H1 (cell line): Measurements from ENCODE around the gene ZC3H18. TPM values are rescaled to one million over a fixed set of nuclear protein-coding genes. Genes with fewer than 3 reads are reported as not detected.

Experiments used
- CTCF ChIA-PET: fragments of 300-600 bp; sonication (Branson Sonifier 250); formaldehyde crosslinking; loops from one replicate; lab custom pipeline; 2021; ENCODE audit not compliant: partially characterized antibody; lab: Charles Lee
- POLR2A ChIA-PET: fragments of 300-600 bp; sonication (Branson Sonifier 250); formaldehyde crosslinking; loops from one replicate; lab custom pipeline; 2021; ENCODE audit warnings: inconsistent platforms; ENCODE audit not compliant: partially characterized antibody; lab: Charles Lee
- DNase-seq, 2 experiments: peaks; one replicate each; pipeline versions ENCODE4 v3.0.0 to v3.0.0-alpha.2; 2010 to 2022; ENCODE audit warnings: low spot score in 2 of 2, low read depth in 1 of 2, mixed read lengths in 1 of 2
- FAIRE-seq: peaks from 2 replicates; lab custom pipeline; 2011; peaks lifted over from hg19 to GRCh38; lab: Jason Lieb, UNC
- H2AFZ ChIP-seq: 2 replicates; pipeline ENCODE4 v1.8.1; 2012; ENCODE audit warnings: low read length, inconsistent platforms
- H2AK5ac ChIP-seq: 2 replicates; pipeline ENCODE4 v1.6.1; 2013; ENCODE audit warnings: low read depth, low read length
- H2BK120ac ChIP-seq: replicated peaks from 2 replicates; pipeline ENCODE3; 2013; ENCODE audit warnings: low read depth, low read length, inconsistent platforms
- H2BK12ac ChIP-seq: 2 replicates; pipeline ENCODE4 v1.6.1; 2013; ENCODE audit warnings: low read depth, low read length
- H2BK15ac ChIP-seq: 2 replicates; pipeline ENCODE4 v1.6.1; 2013; ENCODE audit warnings: low read length
- H2BK20ac ChIP-seq: 2 replicates; pipeline ENCODE4 v1.6.1; 2013; ENCODE audit warnings: low read length
- H2BK5ac ChIP-seq: 2 replicates; pipeline ENCODE4 v1.6.1; 2013; ENCODE audit warnings: low read depth, low read length
- H3K14ac ChIP-seq: 2 replicates; pipeline ENCODE4 v1.6.1; 2013; ENCODE audit warnings: inconsistent platforms; ENCODE audit not compliant: insufficient read length
- H3K18ac ChIP-seq: 2 replicates; pipeline ENCODE4 v1.6.1; 2013; ENCODE audit warnings: low read length; ENCODE audit errors: extremely low read depth
- H3K23ac ChIP-seq: 2 replicates; pipeline ENCODE4 v1.6.1; 2013; ENCODE audit warnings: inconsistent platforms; ENCODE audit not compliant: insufficient read length
- H3K23me2 ChIP-seq: 2 replicates; pipeline ENCODE4 v1.6.1; 2013; ENCODE audit warnings: low read depth, low read length
- H3K27ac ChIP-seq: 2 replicates; pipeline ENCODE4 v1.6.1; 2011; ENCODE audit warnings: low read depth, low read length, inconsistent platforms
- H3K27me3 ChIP-seq, 4 experiments: replicated peaks in 1 of 4; 1 replicate in 1 of 4; 2 replicates in 3 of 4; pipeline versions ENCODE4 v1.6.1 to v1.8.1; 2011 to 2013; ENCODE audit warnings: low read length in 3 of 4, mild to moderate bottlenecking in 3 of 4, inconsistent platforms in 2 of 4, mixed read lengths in 2 of 4, moderate library complexity in 1 of 4; ENCODE audit not compliant: control insufficient read depth in 3 of 4, insufficient read depth in 3 of 4; ENCODE audit errors: extremely low read depth in 1 of 4
- H3K36me3 ChIP-seq, 4 experiments: 2 replicates each; pipeline versions ENCODE4 v1.6.1 to v1.8.1; 2011 to 2013; ENCODE audit warnings: mild to moderate bottlenecking in 4 of 4, low read length in 3 of 4, moderate library complexity in 2 of 4, control low read depth in 1 of 4, inconsistent platforms in 1 of 4; ENCODE audit not compliant: insufficient read depth in 4 of 4, control insufficient read depth in 2 of 4
- H3K4ac ChIP-seq: replicated peaks from 2 replicates; pipeline ENCODE3; 2013; ENCODE audit warnings: low read length, low read depth, mixed read lengths, inconsistent platforms; ENCODE audit not compliant: insufficient read length
- H3K4me1 ChIP-seq, 4 experiments: replicated peaks in 1 of 4; 1 replicate in 1 of 4; 2 replicates in 3 of 4; pipeline versions ENCODE4 v1.6.1 to v1.8.1; 2011 to 2013; ENCODE audit warnings: low read length in 3 of 4, inconsistent platforms in 2 of 4, mixed read lengths in 1 of 4; ENCODE audit not compliant: insufficient read depth in 4 of 4, control insufficient read depth in 3 of 4
- H3K4me2 ChIP-seq, 2 experiments: 2 replicates each; pipeline versions ENCODE4 v1.6.1 to v1.8.1; 2011 to 2013; ENCODE audit warnings: low read depth in 2 of 2, low read length in 2 of 2, control low read depth in 1 of 2, inconsistent platforms in 1 of 2, mild to moderate bottlenecking in 1 of 2; ENCODE audit not compliant: insufficient read depth in 1 of 2
- H3K4me3 ChIP-seq, 4 experiments: fragments of 200-600, 300-600 bp in 1 of 4; sonication (generic), shearing (Covaris generic), sonication (Bioruptor Twin) in 1 of 4; 2 replicates each; pipeline versions ENCODE4 v1.5.1 to v1.8.1; 2011 to 2016; ENCODE audit warnings: low read length in 4 of 4, low read depth in 3 of 4, control low read depth in 2 of 4, inconsistent platforms in 2 of 4, mild to moderate bottlenecking in 2 of 4, mixed read lengths in 1 of 4, moderate library complexity in 1 of 4; ENCODE audit not compliant: insufficient read depth in 2 of 4; ENCODE audit errors: extremely low read depth in 1 of 4
- H3K56ac ChIP-seq: replicated peaks from 2 replicates; pipeline ENCODE3; 2013; ENCODE audit warnings: low read depth, mild to moderate bottlenecking, mixed read lengths, low read length, inconsistent platforms; ENCODE audit not compliant: insufficient read length
- H3K79me1 ChIP-seq: 2 replicates; pipeline ENCODE4 v1.6.1; 2013; ENCODE audit warnings: low read depth, low read length, control low read depth
- H3K79me2 ChIP-seq, 2 experiments: 2 replicates each; pipeline versions ENCODE4 v1.6.1 to v1.8.1; 2012 to 2013; ENCODE audit warnings: low read length in 2 of 2, mild to moderate bottlenecking in 2 of 2, inconsistent platforms in 1 of 2; ENCODE audit not compliant: insufficient read depth in 2 of 2, control insufficient read depth in 1 of 2
- H3K9ac ChIP-seq, 4 experiments: replicated peaks in 1 of 4; 1 replicate in 1 of 4; 2 replicates in 3 of 4; pipeline versions ENCODE4 v1.6.1 to v1.8.1; 2011 to 2013; ENCODE audit warnings: low read depth in 3 of 4, low read length in 3 of 4, control low read depth in 2 of 4, mild to moderate bottlenecking in 2 of 4, moderate library complexity in 2 of 4, inconsistent platforms in 1 of 4; ENCODE audit errors: extremely low read depth in 1 of 4
- H3K9me3 ChIP-seq, 2 experiments: 2 replicates each; pipeline versions ENCODE4 v1.6.1 to v1.8.1; 2012 to 2013; ENCODE audit warnings: mild to moderate bottlenecking in 2 of 2, moderate library complexity in 2 of 2, control low read depth in 1 of 2, inconsistent platforms in 1 of 2, low read depth in 1 of 2, low read length in 1 of 2, mixed read lengths in 1 of 2; ENCODE audit not compliant: insufficient read depth in 2 of 2
- H4K20me1 ChIP-seq, 2 experiments: replicated peaks in 1 of 2; 2 replicates each; pipeline versions ENCODE3 to v1.8.1; 2011 to 2013; ENCODE audit warnings: inconsistent platforms in 2 of 2, low read length in 2 of 2, mild to moderate bottlenecking in 1 of 2; ENCODE audit not compliant: insufficient read depth in 2 of 2, control insufficient read depth in 1 of 2
- H4K5ac ChIP-seq: 2 replicates; pipeline ENCODE4 v1.6.1; 2013; ENCODE audit warnings: low read length, low read depth, mixed read lengths, inconsistent platforms; ENCODE audit not compliant: insufficient read length
- H4K8ac ChIP-seq: 2 replicates; pipeline ENCODE4 v1.8.0; 2013; ENCODE audit warnings: mild to moderate bottlenecking, moderate library complexity, low read length, inconsistent platforms; ENCODE audit not compliant: insufficient read depth; ENCODE audit errors: extremely low read depth
- H4K91ac ChIP-seq: replicated peaks from 2 replicates; pipeline ENCODE3; 2013; ENCODE audit warnings: low read length, mixed read lengths, inconsistent platforms; ENCODE audit not compliant: insufficient read length
- ASH2L ChIP-seq: fragments of 200-600, 300-600 bp; sonication (generic); IDR thresholded peaks from one replicate; pipeline ENCODE4 v1.7.1; 2017; ENCODE audit warnings: low read length
- MAFK ChIP-seq: IDR thresholded peaks from 2 replicates; pipeline ENCODE4 v1.6.1; 2012; ENCODE audit warnings: low read depth, mild to moderate bottlenecking, improper control_type of control experiment, low read length
- SP1 ChIP-seq: IDR thresholded peaks from 2 replicates; pipeline ENCODE4 v1.6.1; 2011; ENCODE audit warnings: low read depth, low read length
- SUZ12 ChIP-seq: fragments of 200-600 bp; sonication (generic); IDR thresholded peaks from 2 replicates; pipeline ENCODE4 v1.6.1; 2012; ENCODE audit warnings: mild to moderate bottlenecking, inconsistent platforms, low read length, moderate library complexity, mixed read lengths
- TAF1 ChIP-seq: IDR thresholded peaks from 2 replicates; pipeline ENCODE4 v1.6.1; 2011; ENCODE audit warnings: mild to moderate bottlenecking, low read depth, low read length
- WGBS, 2 experiments: shearing (Covaris generic) in 1 of 2; methylation state at CpG; one replicate each; pipeline versions ENCODE4 v1.1.6 to v1.1.7; 2013 to 2015; ENCODE audit warnings: low lambda C conversion rate in 2 of 2, mixed read lengths in 2 of 2, inconsistent platforms in 1 of 2, low coverage in 1 of 2, missing lambda C conversion rate in 1 of 2; ENCODE audit not compliant: insufficient replicate concordance in 2 of 2, insufficient coverage in 1 of 2, insufficient read length in 1 of 2; ENCODE audit errors: extremely low coverage in 1 of 2, missing lambda C conversion rate in 1 of 2; 5-methylcytosine and 5-hydroxymethylcytosine counted together
- polyA plus RNA-seq, 7 experiments: library from polyadenylated mRNA; depleted of rRNA in 3 of 7; stranded (reverse) in 5 of 7; unstranded in 2 of 7; fragments of >200 nt in 5 of 7; fragments of 200-250 nt in 2 of 7; gene quantifications; 1 replicate in 5 of 7; 2 replicates in 1 of 7; 4 replicates in 1 of 7; pipeline versions ENCODE4 v1.2.1 to v1.2.3, GENCODE V29; 2011 to 2013; ENCODE audit warnings: missing spikeins in 2 of 7, mixed read lengths in 2 of 7
- total RNA-seq: library from RNA; stranded (reverse); fragmentation: NEBNext Ultra II Directional; extraction: Animal tissue kit (Norgen Biotek cat#: 25700); gene quantifications from 2 replicates; pipeline ENCODE4 v1.2.1, GENCODE V29; 2021

The ZC3H18 gene
- total and polyA plus RNA-seq, 2 of the 8 experiments (the other 6 are each of a cell fraction or from before 2014, with no cell fraction given) = 12.1 to 73.2 TPM

- ChIA-PET POLR2A (no interaction called here), CTCF (interaction anchor here (0.6 to 1.1 kb wide), 3 partner anchors 58 to 705 kb away, joined by 3 to 4 read pairs (median 3); no protein-coding TSS in a partner anchor)
- Histone ChIP-seq H3K56ac (no peak overlapping the region), H2AK5ac (no peak overlapping the region), H3K4ac (no peak overlapping the region), H3K23me2 (peaks cover 3% of the 10 kb centered on the region; the same call in 1 of the 2 replicates), H4K91ac (no peak overlapping the region), H3K9me3 (no peaks in the 10 kb centered on the region), H2BK5ac (no peak overlapping the region), H2BK20ac (no peak overlapping the region), H2BK12ac (no peak overlapping the region), H3K36me3 (peaks cover 2 to 35% (median 14%) of the 10 kb centered on the region in 4 experiments; a peak in 7 of 8 replicates), H2AFZ (no peak overlapping the region), H4K5ac (no peak overlapping the region), H3K4me1 (peaks cover 0 to 10% (median 5%) of the 10 kb centered on the region in 4 experiments; a peak in 5 of 7 replicates), H3K79me2 (peaks cover 16 to 79% of the 10 kb centered on the region in 2 experiments), H2BK120ac (no peak overlapping the region), H3K9ac (no peak overlapping the region), H3K27me3 (no peaks in the 10 kb centered on the region), H3K18ac (no peak overlapping the region), H3K4me2 (no peak overlapping the region), H3K27ac (no peak overlapping the region), H2BK15ac (no peak overlapping the region), H4K20me1 (peaks cover 24 to 30% of the 10 kb centered on the region in 2 experiments), H3K4me3 (no peak overlapping the region), H4K8ac (no peak overlapping the region), H3K79me1 (peaks cover 21% of the 10 kb centered on the region), H3K23ac (no peak overlapping the region), H3K14ac (no peak overlapping the region)
- FAIRE-seq (no peak), DNase-seq (no peak)
- WGBS, 2 experiments = 93% methylated on average over 11 of the region's 11 CpGs; no CpG with 5 or more reads in 1 of the 2 experiments
- TF ChIP-seq TAF1 = no peak
- TF ChIP-seq ASH2L = no peak
- no peak for TF ChIP-seq SP1
- TF ChIP-seq SUZ12 = no peak
- no peak for TF ChIP-seq MAFK
Observed at GRCh38 chr16:88575251-88575650, 5.0 kb downstream of the ZC3H18 start.
